Smooth muscle cell (in vitro differentiated cells): ENCODE results near the gene NME3. TPM values are rescaled to one million over a fixed set of nuclear protein-coding genes. Genes with fewer than 3 reads are reported as not detected.
"Not testable (repeated sequence)": the region's sequence is repeated elsewhere in the genome, so short reads cannot be mapped to it uniquely, and the experiment has no call there.

Experiments used
- DNase-seq: peaks from one replicate; lab custom pipeline; 2025; ENCODE audit not compliant: unreplicated experiment; lab: John Stamatoyannopoulos, UW
- H2AFZ ChIP-seq: fragments of 200-600 bp; sonication (generic); 2 replicates; pipeline ENCODE4 v1.6.0; 2016; ENCODE audit warnings: antibody characterized with exemption, low read depth, mild to moderate bottlenecking
- H3F3A ChIP-seq: fragments of 200-600 bp; sonication (generic); 2 replicates; pipeline ENCODE4 v1.6.0; 2017; ENCODE audit warnings: antibody characterized with exemption, low read depth
- H3K27ac ChIP-seq: fragments of 200-600 bp; sonication (generic); 2 replicates; pipeline ENCODE4 v1.5.1; 2016; ENCODE audit warnings: low read depth, mild to moderate bottlenecking
- H3K27me3 ChIP-seq: fragments of 200-600 bp; sonication (generic); 2 replicates; pipeline ENCODE4 v1.6.1; 2016; ENCODE audit warnings: low read depth, mild to moderate bottlenecking
- H3K36me3 ChIP-seq: fragments of 200-600 bp; sonication (generic); 2 replicates; pipeline ENCODE4 v1.5.1; 2016; ENCODE audit warnings: low read depth
- H3K4me1 ChIP-seq: fragments of 200-600 bp; sonication (generic); 2 replicates; pipeline ENCODE4 v1.5.1; 2016; ENCODE audit warnings: low read depth
- H3K4me2 ChIP-seq: fragments of 200-600 bp; sonication (generic); 2 replicates; pipeline ENCODE4 v1.6.0; 2016; ENCODE audit warnings: mild to moderate bottlenecking
- H3K4me3 ChIP-seq: fragments of 200-600 bp; sonication (generic); 2 replicates; pipeline ENCODE4 v1.5.1; 2016; ENCODE audit warnings: mild to moderate bottlenecking
- H3K79me2 ChIP-seq: fragments of 200-600 bp; sonication (generic); 2 replicates; pipeline ENCODE4 v1.6.0; 2016; ENCODE audit warnings: low read depth, mild to moderate bottlenecking
- H3K9ac ChIP-seq: fragments of 200-600 bp; sonication (generic); 2 replicates; pipeline ENCODE4 v1.6.0; 2016; ENCODE audit warnings: low read depth
- H3K9me3 ChIP-seq: fragments of 200-600 bp; sonication (generic); replicated peaks from 2 replicates; pipeline ENCODE4 v1.5.1; 2016; ENCODE audit warnings: low read depth
- H4K20me1 ChIP-seq: fragments of 200-600 bp; sonication (generic); 2 replicates; pipeline ENCODE4 v1.6.0; 2016; ENCODE audit warnings: low read depth
- WGBS: methylation state at CpG from one replicate; pipeline ENCODE4 v1.1.7; 2016; ENCODE audit warnings: low lambda C conversion rate; 5-methylcytosine and 5-hydroxymethylcytosine counted together
- polyA plus RNA-seq: library from polyadenylated mRNA; unstranded; fragments of >200 nt; fragmentation: Nextera tagmentation; extraction: Ambion mirVana; gene quantifications from 2 replicates; pipeline ENCODE4 v1.2.1, GENCODE V29; 2016
- total RNA-seq: library from RNA; depleted of rRNA; stranded (reverse); fragments of >200 nt; gene quantifications from 2 replicates; pipeline ENCODE4 v1.2.3, GENCODE V29; 2014
- TF ChIP-seq, protein P1 (sequence below): fragments of 200-600 bp; sonication (generic); IDR thresholded peaks from 2 replicates; pipeline ENCODE4 v1.5.1; 2017; ENCODE audit warnings: borderline replicate concordance, mild to moderate bottlenecking, antibody characterized with exemption; ENCODE audit not compliant: insufficient read depth, poor library complexity, severe bottlenecking

NME3 gene
- total and polyA plus RNA-seq, 2 experiments from 2014 or later: 56.7 to 85.4 TPM

DNA sequence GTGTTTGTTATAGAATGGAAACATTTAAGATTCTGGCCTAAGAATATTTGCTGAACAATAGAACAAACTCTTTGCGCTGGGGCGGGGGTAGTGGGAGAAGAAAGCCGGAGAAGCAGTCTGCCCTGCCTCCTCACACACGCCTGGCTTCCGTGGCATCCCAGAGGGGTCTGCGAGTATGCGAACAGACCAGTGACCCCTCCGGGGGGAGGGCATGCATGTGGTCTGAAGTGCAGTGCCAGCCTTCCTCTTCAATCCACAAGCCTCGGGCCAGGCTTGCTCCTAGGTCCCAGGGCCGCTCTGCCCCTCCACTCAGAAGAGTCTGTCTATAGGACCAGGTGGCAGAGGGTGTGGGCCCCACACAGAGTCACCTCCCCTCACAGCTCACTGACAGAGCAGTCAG, 36.3 kb upstream of the NME3 start:
- H2AFZ ChIP-seq: no peak overlapping the region
- DNase-seq: no peak
- no peak overlapping the region for H3K27ac ChIP-seq
- H3F3A ChIP-seq: no peaks in the 10 kb centered on the region
- H3K4me3 ChIP-seq: no peak overlapping the region
- TF ChIP-seq, protein P1, sequence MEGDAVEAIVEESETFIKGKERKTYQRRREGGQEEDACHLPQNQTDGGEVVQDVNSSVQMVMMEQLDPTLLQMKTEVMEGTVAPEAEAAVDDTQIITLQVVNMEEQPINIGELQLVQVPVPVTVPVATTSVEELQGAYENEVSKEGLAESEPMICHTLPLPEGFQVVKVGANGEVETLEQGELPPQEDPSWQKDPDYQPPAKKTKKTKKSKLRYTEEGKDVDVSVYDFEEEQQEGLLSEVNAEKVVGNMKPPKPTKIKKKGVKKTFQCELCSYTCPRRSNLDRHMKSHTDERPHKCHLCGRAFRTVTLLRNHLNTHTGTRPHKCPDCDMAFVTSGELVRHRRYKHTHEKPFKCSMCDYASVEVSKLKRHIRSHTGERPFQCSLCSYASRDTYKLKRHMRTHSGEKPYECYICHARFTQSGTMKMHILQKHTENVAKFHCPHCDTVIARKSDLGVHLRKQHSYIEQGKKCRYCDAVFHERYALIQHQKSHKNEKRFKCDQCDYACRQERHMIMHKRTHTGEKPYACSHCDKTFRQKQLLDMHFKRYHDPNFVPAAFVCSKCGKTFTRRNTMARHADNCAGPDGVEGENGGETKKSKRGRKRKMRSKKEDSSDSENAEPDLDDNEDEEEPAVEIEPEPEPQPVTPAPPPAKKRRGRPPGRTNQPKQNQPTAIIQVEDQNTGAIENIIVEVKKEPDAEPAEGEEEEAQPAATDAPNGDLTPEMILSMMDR: no peak
- no peak overlapping the region for H3K9ac ChIP-seq
- H4K20me1 ChIP-seq: no peaks in the 10 kb centered on the region
- H3K4me2 ChIP-seq: no peak overlapping the region
- H3K27me3 ChIP-seq: no peaks in the 10 kb centered on the region
- H3K9me3 ChIP-seq: no peaks in the 10 kb centered on the region
- no peaks in the 10 kb centered on the region for H3K36me3 ChIP-seq
- peaks cover 2% of the 10 kb centered on the region for H3K4me1 ChIP-seq
- no peaks in the 10 kb centered on the region for H3K79me2 ChIP-seq
- WGBS: 89% methylated on average over 10 of the region's 10 CpGs

DNA sequence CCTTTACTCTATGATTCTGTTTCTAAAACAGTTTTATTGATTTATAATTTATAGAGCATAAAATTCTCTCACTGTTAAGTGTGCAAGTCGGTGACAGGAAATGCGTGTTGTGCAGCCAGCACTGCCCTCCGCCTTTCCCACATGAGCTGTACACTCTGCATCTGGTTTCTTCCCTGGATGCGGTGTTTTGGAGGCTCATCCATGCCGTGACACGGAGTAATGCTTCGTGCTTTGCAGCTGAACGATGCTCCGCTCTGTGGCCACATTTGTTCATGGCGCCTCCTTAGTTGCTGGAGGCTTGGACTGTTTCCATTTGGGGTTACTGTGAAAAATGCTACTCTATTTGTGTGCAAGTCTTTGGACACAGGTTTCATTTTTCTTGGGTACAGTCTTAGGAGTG, 29.4 kb upstream of the NME3 start:
- Histone ChIP-seq H3K79me2 (no peaks in the 10 kb centered on the region), H3K4me2 (no peak overlapping the region), H3K27ac (no peak overlapping the region), H3K27me3 (no peaks in the 10 kb centered on the region), H4K20me1 (no peaks in the 10 kb centered on the region), H3K4me3 (no peak overlapping the region), H3K36me3 (no peaks in the 10 kb centered on the region), H3F3A (no peaks in the 10 kb centered on the region), H3K9me3 (no peaks in the 10 kb centered on the region), H3K9ac (no peak overlapping the region), H2AFZ (no peak overlapping the region), H3K4me1 (no peaks in the 10 kb centered on the region)
- TF ChIP-seq, protein P1: no peak
- WGBS: 90% methylated on average over 10 of the region's 10 CpGs
- no peak for DNase-seq

DNA sequence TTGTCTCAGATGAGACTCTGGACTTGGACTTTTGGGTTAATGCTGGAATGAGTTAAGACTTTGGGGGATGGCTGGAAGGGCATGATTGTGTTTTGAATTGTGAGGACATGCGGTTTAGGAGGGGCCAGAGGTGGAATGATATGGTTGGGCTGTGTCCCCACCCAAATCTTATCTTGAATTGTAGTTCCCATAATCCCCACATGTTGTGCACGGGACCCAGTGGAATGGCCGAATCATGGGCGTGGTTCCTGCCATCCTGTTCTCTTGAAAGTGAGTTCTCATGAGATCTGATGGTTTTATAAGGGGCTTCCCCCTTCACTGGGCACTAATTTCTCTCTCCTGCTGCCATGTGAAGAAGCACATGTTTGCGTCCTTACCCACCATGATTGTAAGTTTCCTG, 27.9 kb upstream of the NME3 start:
- not testable (repeated sequence) for H3K27ac ChIP-seq, H3K4me1 ChIP-seq, H3K27me3 ChIP-seq, DNase-seq, H3K36me3 ChIP-seq, H2AFZ ChIP-seq, H3K79me2 ChIP-seq, H3F3A ChIP-seq, H3K9me3 ChIP-seq, H4K20me1 ChIP-seq, H3K4me3 ChIP-seq, H3K4me2 ChIP-seq, H3K9ac ChIP-seq
- 75% methylated on average over 5 of the region's 5 CpGs for WGBS

DNA sequence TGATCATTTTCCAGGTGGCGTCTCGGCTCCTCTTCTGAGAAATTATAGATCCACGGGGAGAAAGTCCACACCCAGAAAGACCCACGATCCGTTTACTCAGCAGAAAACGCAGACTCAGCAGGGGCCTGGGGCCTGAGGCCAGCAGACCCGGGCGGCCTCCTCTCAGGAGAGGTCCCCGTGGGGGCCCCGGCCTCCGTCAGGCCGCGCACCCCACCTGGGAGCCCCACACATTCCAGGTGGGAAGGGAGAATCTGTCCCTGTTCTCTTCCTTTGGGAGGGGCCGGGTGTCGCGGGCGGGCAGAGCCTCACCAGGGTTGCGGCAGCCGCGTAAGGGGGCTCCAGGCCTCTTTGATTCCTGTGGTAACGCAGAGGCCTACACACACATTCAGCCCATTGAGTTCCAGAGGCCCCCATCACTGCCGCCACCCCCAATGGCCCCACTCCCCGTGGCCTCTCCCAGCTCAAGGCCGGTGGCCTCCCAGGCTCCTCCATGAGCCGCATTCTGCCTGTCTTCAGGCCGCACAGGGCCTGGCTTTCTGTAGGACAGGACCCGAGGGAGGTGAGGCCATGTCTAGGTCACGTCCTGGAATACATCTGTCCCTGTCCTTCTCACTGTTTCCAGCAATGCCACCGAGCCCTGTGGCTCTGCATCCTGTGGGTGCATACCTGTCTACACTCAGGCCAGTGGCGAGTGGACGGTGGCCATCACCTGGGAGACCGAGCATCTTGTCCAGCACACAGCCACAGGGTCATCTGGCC, 23.7 kb upstream of the NME3 start:
- H4K20me1 ChIP-seq: no peaks in the 10 kb centered on the region
- H3K9me3 ChIP-seq: no peaks in the 10 kb centered on the region
- DNase-seq: no peak
- TF ChIP-seq, protein P1: no peak
- 95% methylated on average over 30 of the region's 32 CpGs for WGBS
- H3K27me3 ChIP-seq: no peaks in the 10 kb centered on the region
- no peaks in the 10 kb centered on the region for H3K36me3 ChIP-seq
- H3K79me2 ChIP-seq: no peaks in the 10 kb centered on the region
- no peak overlapping the region for H3K4me2 ChIP-seq
- H2AFZ ChIP-seq: no peak overlapping the region
- no peaks in the 10 kb centered on the region for H3F3A ChIP-seq
- H3K4me1 ChIP-seq: no peaks in the 10 kb centered on the region
- no peak overlapping the region for H3K9ac ChIP-seq
- H3K27ac ChIP-seq: no peak overlapping the region
- no peak overlapping the region for H3K4me3 ChIP-seq
